GM12872 (cell line): ENCODE data around the gene SPDYE5.

Experiments used
- CTCF ChIP-seq: IDR thresholded peaks from 3 replicates; pipeline ENCODE4 v1.5.1; 2011; ENCODE audit warnings: low read depth, mild to moderate bottlenecking, low read length, moderate library complexity; ENCODE audit not compliant: insufficient read depth

The SPDYE5 gene

GRCh38 chr7:75536491-75536890, 44.4 kb downstream of the SPDYE5 start:
- TF ChIP-seq CTCF: no peak

GRCh38 chr7:75536940-75537538, 44.9 kb downstream of the SPDYE5 start:
- TF ChIP-seq CTCF: no peak

GRCh38 chr7:75537731-75538130, 45.6 kb downstream of the SPDYE5 start:
- TF ChIP-seq CTCF: no peak

- TF ChIP-seq CTCF: no peak
These were observed 54.3 kb downstream of the SPDYE5 start for GRCh38 chr7:75546237-75547015.
